Measurements from ENCODE around the gene THAP3.
"Not testable (repeated sequence)": the region's sequence is repeated elsewhere in the genome, so short reads cannot be mapped to it uniquely, and the experiment has no call there.

THAP3 gene

DNA sequence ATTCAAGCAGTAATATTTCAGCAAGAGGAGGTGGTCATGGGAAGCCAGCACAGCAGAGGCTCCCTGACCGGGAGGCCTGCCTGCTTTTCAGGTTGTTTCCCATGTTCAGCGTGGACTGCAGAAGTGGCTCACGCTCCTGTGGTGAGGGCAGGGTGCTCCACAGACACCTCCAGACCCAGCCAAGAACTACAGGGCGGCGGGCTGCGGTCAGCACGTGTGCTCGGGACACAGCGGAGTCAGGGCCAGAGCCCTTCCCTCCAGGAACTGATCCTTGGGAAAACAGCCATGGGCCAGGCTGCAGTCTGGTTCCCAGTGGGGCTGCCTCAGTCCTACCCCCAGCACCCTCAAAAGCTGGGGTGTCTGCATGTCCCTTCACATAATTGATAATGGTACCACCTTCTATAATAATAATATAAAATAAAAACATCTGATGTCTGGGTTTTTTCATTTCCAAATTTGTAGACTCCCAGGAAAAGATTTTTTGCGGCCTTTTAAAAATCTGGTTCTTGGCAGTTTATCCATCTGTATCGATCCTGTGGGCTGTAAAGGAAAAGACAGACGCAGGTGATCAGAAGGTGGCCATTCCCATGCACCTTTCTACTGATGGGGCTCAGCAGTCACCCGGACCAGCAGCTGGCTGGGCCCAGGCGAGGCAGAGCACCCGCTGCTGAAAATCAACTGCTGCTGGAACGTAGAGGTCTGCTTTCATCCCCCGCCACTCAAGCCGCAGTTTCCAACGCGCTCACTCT, 10.7 kb downstream of the THAP3 start:
- no peak for DNase-seq (ENCODE audit: low read depth)

DNA sequence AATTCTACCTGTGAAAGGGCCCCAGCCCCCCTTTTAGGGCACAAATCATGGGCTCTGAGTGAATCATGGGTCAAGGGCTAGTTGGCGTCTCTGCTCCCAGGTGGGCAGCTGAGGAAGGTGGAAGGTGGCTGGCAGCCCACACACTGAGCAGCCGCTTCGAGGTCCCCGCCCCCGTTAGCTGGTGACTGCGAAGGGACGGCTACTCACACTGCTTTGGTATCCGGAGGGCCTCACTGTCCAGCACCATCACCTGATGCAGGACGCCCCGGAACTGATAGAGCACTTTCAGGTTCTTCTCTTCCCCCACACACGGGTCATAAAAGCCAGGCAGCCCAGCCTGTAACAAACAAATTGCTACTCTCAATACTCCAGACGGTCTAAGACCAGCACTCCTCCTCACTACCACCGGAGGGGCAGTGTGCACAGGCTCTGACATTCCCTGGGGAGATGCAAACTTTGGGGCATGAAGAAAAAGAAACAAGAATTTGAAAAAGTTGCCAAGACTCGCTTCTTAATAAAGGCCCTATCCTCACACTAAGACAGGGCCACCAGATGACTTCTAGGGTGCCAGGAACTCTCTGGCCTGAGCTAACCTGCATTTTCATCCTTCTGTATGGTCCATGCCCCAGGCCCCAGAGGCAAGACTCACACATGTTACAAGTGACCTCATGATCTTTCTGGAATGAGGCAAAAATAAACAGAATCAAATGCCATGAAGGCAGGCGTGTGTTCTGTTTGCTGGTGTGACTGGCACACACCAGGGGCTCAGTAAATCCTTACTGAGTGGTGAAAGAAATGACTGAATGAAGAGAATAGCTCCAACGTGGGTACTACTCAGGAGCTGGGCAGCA, 11.5 kb downstream of the THAP3 start:
- no peak for DNase-seq (ENCODE audit: low read depth)

- not testable (repeated sequence) for DNase-seq (ENCODE audit: low read depth)
These were observed 12.1 kb downstream of the THAP3 start for GRCh38 chr1:6636778-6637177.

- DNase-seq (ENCODE audit: low read depth) = no peak
These were observed 13.1 kb downstream of the THAP3 start for GRCh38 chr1:6637770-6638169.

GRCh38 chr1:6638226-6638625, 13.6 kb downstream of the THAP3 start:
- peak; percentile 20 for DNase-seq (ENCODE audit: low read depth)

- not testable (repeated sequence) for DNase-seq (ENCODE audit: low read depth)
These were observed 16.2 kb downstream of the THAP3 start for GRCh38 chr1:6640867-6641266.

- no peak for DNase-seq (ENCODE audit: low read depth)
These were observed 20.4 kb downstream of the THAP3 start for GRCh38 chr1:6645018-6645417.

DNA sequence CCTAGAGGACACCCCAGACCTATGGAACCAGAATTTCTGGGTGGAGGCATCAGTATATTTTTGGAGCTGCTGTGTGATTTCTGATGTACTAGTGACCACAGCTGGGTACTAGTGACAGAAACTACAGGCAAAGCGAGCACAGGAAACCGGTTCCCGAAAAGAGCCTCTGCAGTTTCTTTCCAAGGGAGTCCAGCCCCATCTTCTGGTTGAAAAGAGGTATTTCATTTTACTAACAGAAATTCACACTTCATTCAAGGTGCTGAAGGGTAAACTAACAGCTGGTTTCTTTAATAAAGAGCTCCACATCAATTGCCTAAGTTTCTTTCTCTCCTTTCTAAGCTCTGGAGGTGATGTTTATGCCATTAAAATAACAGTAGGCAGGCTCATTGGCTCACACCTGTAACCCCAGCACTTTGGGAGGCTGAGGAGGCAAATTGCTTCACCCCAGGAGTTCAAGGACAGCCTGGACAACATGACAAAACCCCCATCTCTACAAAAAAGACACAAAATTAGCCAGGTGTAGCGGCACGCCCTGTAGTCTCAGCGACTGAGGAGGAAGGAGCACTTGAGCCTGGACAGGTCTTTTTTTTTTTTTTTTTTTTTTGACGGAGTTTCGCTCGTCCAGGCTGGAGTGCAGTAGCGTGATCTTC, 22.0 kb downstream of the THAP3 start:
- DNase-seq (ENCODE audit: low read depth) = no peak

GRCh38 chr1:6648556-6648955, 23.9 kb downstream of the THAP3 start:
- DNase-seq (ENCODE audit: low read depth) = no peak

DNA sequence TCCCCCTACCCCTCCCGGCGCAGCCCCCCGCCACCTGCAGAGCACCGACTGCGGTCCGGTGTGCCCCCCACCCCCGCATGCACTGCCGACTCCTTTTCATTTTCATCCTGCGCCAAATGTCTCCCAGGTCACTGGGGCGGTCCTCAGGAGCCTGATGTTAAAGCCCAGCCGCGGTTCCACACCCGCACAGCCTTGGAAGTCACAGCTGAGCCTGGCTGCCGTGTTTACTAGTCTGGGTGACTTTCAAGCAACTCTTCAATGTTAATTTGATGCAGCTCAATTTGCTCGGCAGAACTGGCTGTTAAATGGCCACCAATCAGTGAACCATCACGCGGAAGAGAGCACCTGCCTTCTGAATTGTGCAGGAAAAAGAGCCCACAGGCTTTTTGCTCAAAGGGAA, 27.2 kb downstream of the THAP3 start:
- DNase-seq (ENCODE audit: low read depth) = no peak

- no peak for DNase-seq (ENCODE audit: low read depth)
These were observed 28.3 kb downstream of the THAP3 start for GRCh38 chr1:6652986-6653385.

DNA sequence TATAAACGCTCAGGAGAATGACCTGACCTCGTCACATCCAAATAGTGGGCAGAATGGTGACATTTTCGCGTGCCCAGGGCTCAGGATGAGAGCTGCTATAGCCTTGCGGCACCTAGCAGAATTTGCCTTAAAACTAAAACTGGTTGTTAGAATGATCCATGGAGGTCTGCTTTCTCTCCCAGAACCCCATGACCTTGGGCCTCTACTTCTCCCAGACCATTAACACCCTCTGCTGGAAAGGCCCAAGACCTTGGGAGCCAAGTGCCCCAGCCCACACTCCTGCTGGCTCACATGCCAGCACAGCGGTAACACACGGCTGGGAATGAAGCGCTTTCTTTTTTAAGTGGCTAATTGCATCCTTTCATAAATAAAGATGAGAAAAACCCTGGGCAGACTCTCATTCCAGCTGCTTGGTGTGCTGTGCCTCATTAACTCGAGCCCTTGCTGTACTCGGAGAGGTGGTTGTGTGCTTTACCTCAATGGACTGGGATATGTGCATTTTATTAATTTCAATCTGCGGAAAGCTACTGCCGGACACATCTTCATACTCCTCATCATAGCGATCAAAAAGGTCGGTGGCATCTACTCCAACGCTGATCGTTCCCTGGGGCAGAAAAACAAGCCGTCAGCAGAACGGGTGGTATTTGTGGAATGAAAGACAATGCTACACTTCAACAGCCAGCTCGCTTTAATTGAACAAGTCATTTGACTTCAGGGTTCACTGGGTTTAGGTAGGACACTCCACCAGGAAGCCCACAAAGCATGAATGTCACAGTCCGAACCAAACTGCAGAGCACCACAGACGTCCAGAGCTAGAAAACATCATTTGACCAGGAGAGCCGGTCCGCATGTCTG, 29.0 kb downstream of the THAP3 start:
- no peak for DNase-seq (ENCODE audit: low read depth)

DNA sequence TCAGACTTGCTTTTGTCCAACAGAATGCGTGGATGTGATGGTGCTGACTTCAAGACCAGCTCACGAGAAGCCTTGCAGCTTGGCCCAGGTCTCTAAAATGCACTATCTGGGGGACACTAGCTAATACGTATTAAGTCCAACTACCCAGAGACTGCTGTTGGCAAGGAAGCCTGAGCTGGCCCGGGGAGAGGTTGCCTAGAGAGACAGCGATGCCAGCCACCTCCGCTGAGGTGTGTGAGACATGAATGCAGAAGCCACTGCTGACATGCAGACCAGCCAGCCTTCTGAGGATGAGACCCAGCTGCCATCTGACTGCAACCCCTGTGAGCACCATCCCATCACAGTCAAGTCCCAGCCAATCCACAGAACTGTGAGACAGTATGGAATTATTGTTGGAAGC, 32.5 kb downstream of the THAP3 start:
- DNase-seq (ENCODE audit: low read depth) = no peak

GRCh38 chr1:6658359-6659060, 33.8 kb downstream of the THAP3 start:
- no peak for DNase-seq (ENCODE audit: low read depth)

DNA sequence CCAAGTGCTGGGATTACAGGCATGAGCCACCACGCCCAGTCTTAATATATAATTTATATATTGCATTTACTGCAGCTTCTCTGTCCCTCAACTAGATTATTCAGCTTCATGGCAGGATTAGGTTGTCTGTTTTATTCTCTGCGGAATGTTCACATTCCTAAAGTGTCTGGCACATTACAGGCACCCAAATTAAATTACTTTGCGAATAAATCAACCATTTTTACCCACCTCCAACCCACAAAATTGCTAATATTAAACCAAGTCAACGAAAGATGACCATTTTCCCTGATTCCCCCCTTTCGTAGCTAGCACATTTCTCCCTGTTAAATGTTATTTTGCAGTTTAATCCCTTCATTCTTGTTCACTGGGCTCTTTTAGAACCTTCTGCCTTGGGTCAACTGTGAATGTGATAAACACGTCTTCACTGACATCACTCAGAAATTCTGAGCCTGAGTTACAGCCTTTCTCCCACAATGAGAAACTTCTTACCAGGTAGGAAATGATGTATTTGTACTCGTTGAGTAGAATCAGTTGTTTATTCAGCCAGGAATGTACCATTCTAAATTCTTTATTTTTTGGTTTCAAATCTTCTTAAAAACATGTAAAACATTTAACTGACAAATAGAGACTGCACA, 35.9 kb downstream of the THAP3 start:
- DNase-seq (ENCODE audit: low read depth) = no peak

DNA sequence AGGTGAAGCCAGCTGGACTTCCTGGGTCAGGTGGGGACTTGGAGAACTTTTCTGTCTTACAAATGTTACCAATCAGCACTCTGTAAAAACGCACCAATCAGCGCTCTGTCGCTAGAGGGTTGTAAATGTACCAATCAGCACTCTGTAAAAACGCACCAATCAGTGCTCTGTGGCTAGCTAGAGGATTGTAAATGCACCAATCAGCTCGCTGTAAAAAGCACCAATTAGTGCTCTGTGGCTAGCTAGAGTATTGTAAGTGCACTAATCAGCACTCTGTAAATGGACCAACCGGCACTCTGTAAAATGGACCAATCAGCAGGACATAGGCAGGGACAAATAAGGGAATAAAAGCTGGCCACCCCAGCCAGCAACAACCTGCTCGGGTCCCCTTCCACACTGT, 37.8 kb downstream of the THAP3 start:
- not testable (repeated sequence) for DNase-seq (ENCODE audit: low read depth)

DNA sequence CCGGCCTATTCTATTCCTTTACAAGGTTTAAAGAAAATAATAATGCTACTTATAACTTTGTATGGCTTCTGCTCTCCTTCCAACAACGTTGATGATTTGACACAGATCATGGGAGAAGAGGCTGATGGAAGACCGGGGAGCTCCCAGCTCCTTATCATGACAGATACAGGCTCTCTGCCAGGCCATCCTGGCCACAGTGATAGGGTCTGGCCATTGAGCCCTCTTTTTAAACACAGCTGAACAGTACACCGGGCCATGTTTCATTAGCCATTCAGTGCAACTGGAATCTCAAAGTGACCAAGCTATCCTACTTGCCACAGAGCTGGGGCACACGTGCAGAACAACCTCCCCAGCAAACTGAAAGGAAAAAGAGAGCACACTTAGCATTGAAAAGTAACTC, 42.0 kb downstream of the THAP3 start:
- DNase-seq (ENCODE audit: low read depth) = no peak

GRCh38 chr1:6667139-6667538, 42.5 kb downstream of the THAP3 start:
- no peak for DNase-seq (ENCODE audit: low read depth)

GRCh38 chr1:6668503-6668902, 43.8 kb downstream of the THAP3 start:
- DNase-seq (ENCODE audit: low read depth) = no peak

DNA sequence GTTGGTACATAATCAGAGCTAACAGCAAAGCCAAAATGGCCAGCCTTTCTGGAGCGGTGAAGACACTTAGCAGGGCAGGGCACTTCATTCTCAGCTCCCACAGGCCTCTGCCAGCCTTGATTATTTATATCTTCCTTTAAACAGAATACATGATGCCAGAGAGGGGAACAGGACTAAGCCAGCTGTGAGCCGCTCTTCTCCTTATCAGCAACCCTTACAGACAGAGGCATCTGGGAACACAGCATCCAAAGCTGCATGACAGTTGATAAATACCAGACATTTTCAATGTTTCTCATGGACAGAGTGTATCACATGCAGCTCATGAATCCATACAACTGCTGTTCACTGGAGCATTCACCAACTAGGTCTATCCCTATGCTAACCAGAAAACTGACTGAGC, 47.9 kb downstream of the THAP3 start:
- DNase-seq (ENCODE audit: low read depth) = no peak

Data from GM04503 (cell line).